Neural cell (in vitro differentiated cells): ENCODE results near the gene CTNNA2. TPM values are rescaled to one million over a fixed set of nuclear protein-coding genes. Genes with fewer than 3 reads are reported as not detected.
A peak's percentile ranks its signal among the peaks of the same experiment; 100 is the strongest.

Experiments
- H2AFZ ChIP-seq: fragments of 200-600, 300-800 bp; sonication (generic), shearing (Covaris generic); 2 replicates; pipeline ENCODE4 v1.6.0; 2014; ENCODE audit warnings: low read depth, mild to moderate bottlenecking, antibody characterized with exemption, low read length, moderate library complexity
- H3F3A ChIP-seq: fragments of 200-600 bp; shearing (Covaris generic); 2 replicates; pipeline ENCODE4 v1.6.1; 2016; ENCODE audit warnings: mild to moderate bottlenecking, moderate library complexity, mixed read lengths, antibody characterized with exemption, low read length; ENCODE audit not compliant: insufficient read depth, poor library complexity, severe bottlenecking
- H3K27ac ChIP-seq: fragments of 200-600, 300-800 bp; sonication (generic), shearing (Covaris generic); 2 replicates; pipeline ENCODE4 v1.5.1; 2014; ENCODE audit warnings: mild to moderate bottlenecking, low read length, moderate library complexity
- H3K27me3 ChIP-seq: fragments of 300-800, 200-600 bp; sonication (generic), shearing (Covaris generic); 2 replicates; pipeline ENCODE4 v1.6.0; 2014; ENCODE audit warnings: mild to moderate bottlenecking, low read depth, low read length, moderate library complexity; ENCODE audit not compliant: insufficient read depth
- H3K36me3 ChIP-seq: fragments of 300-800, 200-600 bp; sonication (generic), shearing (Covaris generic); 2 replicates; pipeline ENCODE4 v1.5.1; 2014; ENCODE audit warnings: mild to moderate bottlenecking, antibody characterized with exemption, low read length, moderate library complexity; ENCODE audit not compliant: insufficient read depth
- H3K4me2 ChIP-seq: fragments of 300-800, 200-600 bp; sonication (generic), shearing (Covaris generic); 2 replicates; pipeline ENCODE4 v1.6.0; 2014; ENCODE audit warnings: mild to moderate bottlenecking, low read length
- H3K4me3 ChIP-seq: fragments of 300-800, 200-600 bp; sonication (generic), shearing (Covaris generic); 2 replicates; pipeline ENCODE4 v1.5.1; 2014; ENCODE audit warnings: mild to moderate bottlenecking, low read length, moderate library complexity
- H3K79me2 ChIP-seq: fragments of 200-600 bp; shearing (Covaris generic); replicated peaks from 2 replicates; pipeline ENCODE4 v1.6.0; 2014; ENCODE audit warnings: mild to moderate bottlenecking, low read length, moderate library complexity; ENCODE audit not compliant: insufficient read depth
- H3K9ac ChIP-seq: fragments of 300-800, 200-600 bp; sonication (generic), shearing (Covaris generic); 2 replicates; pipeline ENCODE4 v1.6.1; 2016; ENCODE audit warnings: mild to moderate bottlenecking, low read length, mixed read lengths
- H3K9me2 ChIP-seq: fragments of 200-600 bp; shearing (Covaris generic); 2 replicates; pipeline ENCODE4 v1.6.1; 2016; ENCODE audit warnings: mild to moderate bottlenecking, low read length, mixed read lengths; ENCODE audit not compliant: insufficient read depth
- H3K9me3 ChIP-seq: fragments of 200-600, 300-800 bp; sonication (generic), shearing (Covaris generic); 2 replicates; pipeline ENCODE4 v1.6.1; 2016; ENCODE audit warnings: mild to moderate bottlenecking, mixed run types, low read length, moderate library complexity, mixed read lengths
- H4K20me1 ChIP-seq: fragments of 200-600 bp; shearing (Covaris generic); 2 replicates; pipeline ENCODE4 v1.6.1; 2016; ENCODE audit warnings: mild to moderate bottlenecking, mixed run types; ENCODE audit not compliant: insufficient read depth
- EP300 ChIP-seq: fragments of 450-650 bp; conservative IDR thresholded peaks from 2 replicates; pipeline ENCODE4 v1.6.1; 2014; ENCODE audit warnings: antibody characterized with exemption, mild to moderate bottlenecking, moderate library complexity; ENCODE audit not compliant: poor library complexity, severe bottlenecking
- EZH2 ChIP-seq: fragments of 200-600, 300-800 bp; shearing (Covaris generic), sonication (generic); IDR thresholded peaks from 2 replicates; pipeline ENCODE4 v1.6.1; 2014; ENCODE audit warnings: antibody characterized with exemption, low read length, borderline replicate concordance, mild to moderate bottlenecking; ENCODE audit not compliant: insufficient read depth, poor library complexity, severe bottlenecking
- MXI1 ChIP-seq: fragments of 450-650 bp; conservative IDR thresholded peaks from 2 replicates; pipeline ENCODE4 v1.6.1; 2014; ENCODE audit warnings: antibody characterized with exemption, mild to moderate bottlenecking; ENCODE audit not compliant: poor library complexity, severe bottlenecking
- POLR2AphosphoS5 ChIP-seq: IDR thresholded peaks from 2 replicates; pipeline ENCODE4 v1.6.1; 2012
- RAD21 ChIP-seq: fragments of 450-650 bp; conservative IDR thresholded peaks from 2 replicates; pipeline ENCODE4 v1.6.1; 2014; ENCODE audit warnings: antibody characterized with exemption, mild to moderate bottlenecking, moderate library complexity
- SMC3 ChIP-seq: fragments of 450-650 bp; conservative IDR thresholded peaks from 2 replicates; pipeline ENCODE4 v1.6.1; 2014; ENCODE audit warnings: antibody characterized with exemption, mild to moderate bottlenecking, moderate library complexity; ENCODE audit not compliant: poor library complexity
- TAF1 ChIP-seq: IDR thresholded peaks from 2 replicates; pipeline ENCODE4 v1.6.1; 2012; ENCODE audit warnings: low read depth
- polyA plus RNA-seq: library from polyadenylated mRNA; depleted of rRNA; stranded (reverse); fragments of >200 nt; gene quantifications from 2 replicates; pipeline ENCODE4 v1.2.3, GENCODE V29; 2014
- TF ChIP-seq, protein P1 (sequence below): IDR thresholded peaks from 2 replicates; pipeline ENCODE4 v1.6.1; 2012; ENCODE audit warnings: borderline replicate concordance
- TF ChIP-seq, protein P2 (sequence below): fragments of 450-650 bp; IDR thresholded peaks from 2 replicates; pipeline ENCODE4 v1.5.1; 2014; ENCODE audit warnings: antibody characterized with exemption, mild to moderate bottlenecking, moderate library complexity; ENCODE audit not compliant: poor library complexity, severe bottlenecking

The CTNNA2 gene
- polyA plus RNA-seq, 1 donor from 2014 or later = 194 TPM

DNA sequence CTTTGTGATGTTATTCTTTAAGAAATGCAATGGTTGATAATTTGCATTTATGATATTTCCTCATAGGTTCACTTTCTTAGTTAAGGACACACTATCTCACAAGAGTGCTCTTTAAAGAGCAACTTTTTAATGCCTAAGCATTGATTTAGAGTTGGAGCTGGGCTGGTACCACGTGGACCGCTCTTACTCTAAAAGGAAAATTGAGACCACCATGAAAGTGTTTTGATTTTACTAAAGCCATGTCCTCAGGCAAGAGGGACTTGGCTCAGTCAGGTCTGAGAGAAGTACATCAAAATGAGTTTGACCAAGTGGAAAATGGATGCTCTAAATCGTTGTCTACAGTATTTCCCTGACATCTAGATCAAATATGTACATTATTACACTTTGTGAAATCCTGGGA lies 489.3 kb downstream of the CTNNA2 start:
- peaks cover 12% of the 10 kb centered on the region for H3K27me3 ChIP-seq
- H3K9ac ChIP-seq = no peak overlapping the region
- peak overlapping the region; percentile 50 for H3K4me3 ChIP-seq
- no peaks in the 10 kb centered on the region for H3K36me3 ChIP-seq
- H3F3A ChIP-seq = no peaks in the 10 kb centered on the region
- no peaks in the 10 kb centered on the region for H3K9me3 ChIP-seq
- H3K79me2 ChIP-seq = no peaks in the 10 kb centered on the region
- no peaks in the 10 kb centered on the region for H4K20me1 ChIP-seq
- H3K27ac ChIP-seq = peak overlapping the region; percentile 42
- H3K4me2 ChIP-seq = peak overlapping the region; percentile 46
- no peak for TF ChIP-seq MXI1
- no peak for TF ChIP-seq TAF1
- TF ChIP-seq, protein P1, sequence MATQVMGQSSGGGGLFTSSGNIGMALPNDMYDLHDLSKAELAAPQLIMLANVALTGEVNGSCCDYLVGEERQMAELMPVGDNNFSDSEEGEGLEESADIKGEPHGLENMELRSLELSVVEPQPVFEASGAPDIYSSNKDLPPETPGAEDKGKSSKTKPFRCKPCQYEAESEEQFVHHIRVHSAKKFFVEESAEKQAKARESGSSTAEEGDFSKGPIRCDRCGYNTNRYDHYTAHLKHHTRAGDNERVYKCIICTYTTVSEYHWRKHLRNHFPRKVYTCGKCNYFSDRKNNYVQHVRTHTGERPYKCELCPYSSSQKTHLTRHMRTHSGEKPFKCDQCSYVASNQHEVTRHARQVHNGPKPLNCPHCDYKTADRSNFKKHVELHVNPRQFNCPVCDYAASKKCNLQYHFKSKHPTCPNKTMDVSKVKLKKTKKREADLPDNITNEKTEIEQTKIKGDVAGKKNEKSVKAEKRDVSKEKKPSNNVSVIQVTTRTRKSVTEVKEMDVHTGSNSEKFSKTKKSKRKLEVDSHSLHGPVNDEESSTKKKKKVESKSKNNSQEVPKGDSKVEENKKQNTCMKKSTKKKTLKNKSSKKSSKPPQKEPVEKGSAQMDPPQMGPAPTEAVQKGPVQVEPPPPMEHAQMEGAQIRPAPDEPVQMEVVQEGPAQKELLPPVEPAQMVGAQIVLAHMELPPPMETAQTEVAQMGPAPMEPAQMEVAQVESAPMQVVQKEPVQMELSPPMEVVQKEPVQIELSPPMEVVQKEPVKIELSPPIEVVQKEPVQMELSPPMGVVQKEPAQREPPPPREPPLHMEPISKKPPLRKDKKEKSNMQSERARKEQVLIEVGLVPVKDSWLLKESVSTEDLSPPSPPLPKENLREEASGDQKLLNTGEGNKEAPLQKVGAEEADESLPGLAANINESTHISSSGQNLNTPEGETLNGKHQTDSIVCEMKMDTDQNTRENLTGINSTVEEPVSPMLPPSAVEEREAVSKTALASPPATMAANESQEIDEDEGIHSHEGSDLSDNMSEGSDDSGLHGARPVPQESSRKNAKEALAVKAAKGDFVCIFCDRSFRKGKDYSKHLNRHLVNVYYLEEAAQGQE = no peak
- TF ChIP-seq RAD21 = no peak
- TF ChIP-seq, protein P2, sequence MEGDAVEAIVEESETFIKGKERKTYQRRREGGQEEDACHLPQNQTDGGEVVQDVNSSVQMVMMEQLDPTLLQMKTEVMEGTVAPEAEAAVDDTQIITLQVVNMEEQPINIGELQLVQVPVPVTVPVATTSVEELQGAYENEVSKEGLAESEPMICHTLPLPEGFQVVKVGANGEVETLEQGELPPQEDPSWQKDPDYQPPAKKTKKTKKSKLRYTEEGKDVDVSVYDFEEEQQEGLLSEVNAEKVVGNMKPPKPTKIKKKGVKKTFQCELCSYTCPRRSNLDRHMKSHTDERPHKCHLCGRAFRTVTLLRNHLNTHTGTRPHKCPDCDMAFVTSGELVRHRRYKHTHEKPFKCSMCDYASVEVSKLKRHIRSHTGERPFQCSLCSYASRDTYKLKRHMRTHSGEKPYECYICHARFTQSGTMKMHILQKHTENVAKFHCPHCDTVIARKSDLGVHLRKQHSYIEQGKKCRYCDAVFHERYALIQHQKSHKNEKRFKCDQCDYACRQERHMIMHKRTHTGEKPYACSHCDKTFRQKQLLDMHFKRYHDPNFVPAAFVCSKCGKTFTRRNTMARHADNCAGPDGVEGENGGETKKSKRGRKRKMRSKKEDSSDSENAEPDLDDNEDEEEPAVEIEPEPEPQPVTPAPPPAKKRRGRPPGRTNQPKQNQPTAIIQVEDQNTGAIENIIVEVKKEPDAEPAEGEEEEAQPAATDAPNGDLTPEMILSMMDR = no peak
- TF ChIP-seq SMC3 = no peak
- no peak for TF ChIP-seq EZH2
- TF ChIP-seq POLR2AphosphoS5 = no peak
- no peak for TF ChIP-seq EP300
- no peaks in the 10 kb centered on the region for H3K9me2 ChIP-seq
- H2AFZ ChIP-seq = no peak overlapping the region

DNA sequence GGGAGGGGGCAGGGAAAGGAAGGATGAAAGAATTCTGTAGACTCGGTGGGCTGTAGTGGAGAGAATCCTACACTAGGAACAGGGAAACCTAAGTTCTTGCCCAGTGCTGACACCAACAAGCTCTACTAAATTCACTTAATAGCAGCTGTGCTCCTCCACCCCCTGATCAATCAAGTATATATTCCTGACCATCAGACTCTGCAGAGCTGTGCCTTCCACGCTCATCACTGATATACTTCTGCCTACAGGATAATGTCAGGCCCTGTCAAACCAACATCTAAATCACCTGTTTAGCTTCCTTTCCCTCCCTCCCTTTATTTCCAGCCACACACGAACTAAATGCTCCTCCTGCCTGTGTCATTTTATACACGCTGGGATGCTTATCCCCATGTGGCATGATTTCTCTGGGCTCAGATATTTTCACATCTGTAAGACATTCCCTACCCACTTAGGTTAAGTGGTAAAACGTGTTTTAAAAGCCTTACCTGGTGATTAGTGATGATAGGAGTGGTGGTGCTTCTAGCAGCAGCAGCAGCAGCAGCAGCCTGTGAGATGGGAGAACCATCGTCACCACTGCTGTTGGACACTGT lies 489.8 kb downstream of the CTNNA2 start:
- peak overlapping the region; percentile 50 for H3K4me3 ChIP-seq
- H3F3A ChIP-seq = no peaks in the 10 kb centered on the region
- H3K9me2 ChIP-seq = no peaks in the 10 kb centered on the region
- peak overlapping the region; percentile 42 for H3K27ac ChIP-seq
- no peaks in the 10 kb centered on the region for H3K79me2 ChIP-seq
- H3K36me3 ChIP-seq = no peaks in the 10 kb centered on the region
- peak overlapping the region; percentile 46 for H3K4me2 ChIP-seq
- peak; percentile 18 for TF ChIP-seq SMC3
- TF ChIP-seq, protein P1 = peak; percentile 92
- peak; percentile 79 for TF ChIP-seq EP300
- TF ChIP-seq POLR2AphosphoS5 = peak; percentile 99
- no peak for TF ChIP-seq EZH2
- no peak for TF ChIP-seq RAD21
- peak; percentile 45 for TF ChIP-seq MXI1
- H3K9me3 ChIP-seq = no peaks in the 10 kb centered on the region
- no peaks in the 10 kb centered on the region for H4K20me1 ChIP-seq
- no peak overlapping the region for H2AFZ ChIP-seq
- H3K27me3 ChIP-seq = peaks cover 13% of the 10 kb centered on the region
- H3K9ac ChIP-seq = no peak overlapping the region
